K562 (cell line): Measurements from ENCODE around the gene WFDC11. TPM values are rescaled to one million over a fixed set of nuclear protein-coding genes. Genes with fewer than 3 reads are reported as not detected.

ENCODE experiments used
- LCOR ChIP-seq: sonication (generic); formaldehyde crosslinking; IDR thresholded peaks from 2 replicates; pipeline ENCODE4 v1.8.0; 2022; ENCODE audit warnings: mild to moderate bottlenecking, missing genetic modification reagents
- RAD51 ChIP-seq: fragments of 450-650 bp; IDR thresholded peaks from 2 replicates; pipeline ENCODE4 v1.7.1; 2016; ENCODE audit warnings: low read depth, mild to moderate bottlenecking, borderline replicate concordance
- RB1 ChIP-seq: fragments of 450-650 bp; IDR thresholded peaks from 2 replicates; pipeline ENCODE4 v1.6.1; 2017; ENCODE audit warnings: low read depth, mild to moderate bottlenecking
- SMARCA5 ChIP-seq: fragments of 450-650 bp; IDR thresholded peaks from 2 replicates; pipeline ENCODE4 v1.6.1; 2016
- ZBTB40 ChIP-seq, 2 experiments: fragments of 450-650 bp in 1 of 2; sonication (generic) in 1 of 2; formaldehyde crosslinking in 1 of 2; IDR thresholded peaks; 2 replicates each; pipeline versions ENCODE4 v1.7.1 to v1.9.0; 2016 to 2022; ENCODE audit warnings: inconsistent platforms in 1 of 2, mild to moderate bottlenecking in 1 of 2, missing genetic modification reagents in 1 of 2
- ZNF318 ChIP-seq, 2 experiments: fragments of 450-650 bp; IDR thresholded peaks; 2 replicates each; pipeline ENCODE4 v1.6.1; 2016; ENCODE audit warnings: mild to moderate bottlenecking in 2 of 2, borderline replicate concordance in 1 of 2, low read depth in 1 of 2, moderate library complexity in 1 of 2
- ZNF655 ChIP-seq: fragments of 250-450 bp; sonication (Bioruptor Pico); IDR thresholded peaks from 2 replicates; pipeline ENCODE4 v1.5.0; 2021
- polyA plus RNA-seq, 8 experiments: library from polyadenylated mRNA; depleted of rRNA in 4 of 8; stranded (reverse) in 5 of 8; unstranded in 3 of 8; fragments of >200 nt; fragmentation: Nextera tagmentation in 2 of 8; fragmentation: Illumina TruSeq in 1 of 8; extraction: Ambion mirVana in 2 of 8; extraction: Trizol in 1 of 8; gene quantifications; 2 replicates each; pipeline versions ENCODE4 v1.2.1 to v1.2.3, GENCODE V29; 2011 to 2014; ENCODE audit warnings: inconsistent platforms in 1 of 8, missing spikeins in 1 of 8
- total RNA-seq, 7 experiments: library from RNA; depleted of rRNA in 6 of 7; stranded (reverse); fragments of >200 nt in 6 of 7; fragmentation: Illumina TruSeq in 2 of 7; extraction: Trizol in 2 of 7; gene quantifications; 2 replicates each; pipeline versions ENCODE4 v1.2.1 to v1.2.3, GENCODE V29; 2011 to 2021; ENCODE audit warnings: low replicate concordance in 1 of 7

Gene WFDC11
- total and polyA plus RNA-seq, 9 of the 15 experiments (the other 6 are each of a cell fraction or from before 2014, with no cell fraction given), result not detected

- TF ChIP-seq ZBTB40 (IDR thresholded peaks at IDR 0.05) (no peak), ZBTB40 (CRISPR knock-in tag; IDR thresholded peaks at IDR 0.05) (no peak), ZNF318 (IDR thresholded peaks at IDR 0.05; ENCODE audit: borderline replicate concordance in 1 of 2, low read depth in 1 of 2) (no peak), LCOR (CRISPR knock-in tag) (no peak), SMARCA5 (no peak), ZNF655 (CRISPR knock-in tag) (no peak), RAD51 (no peak), RB1 (peak; percentile 22; the same call in 1 of the 2 replicates)
Measured at GRCh38 chr20:45629496-45630100, 40.4 kb downstream of the WFDC11 start, which contains the start of gene WFDC10A (continued).
